ENCODE data around the gene BAD. TPM values are rescaled to one million over a fixed set of nuclear protein-coding genes. Genes with fewer than 3 reads are reported as not detected.

The BAD gene
- total RNA-seq, 4 donors from 2014 or later: 93.9 to 154 (median 139) TPM

GRCh38 chr11:64288353-64288750 lies 3.9 kb upstream of the BAD start:
- no peak for DNase-seq
- Histone ChIP-seq H3K27me3 (peaks cover 40% of the 10 kb centered on the region), H3K4me3 (no peak overlapping the region), H3K9me3 (no peaks in the 10 kb centered on the region), H3K4me1 (peaks cover 13 to 39% (median 34%) of the 10 kb centered on the region in 4 donors), H3K27ac (no peak overlapping the region), H3K36me3 (no peaks in the 10 kb centered on the region)
- no peak for TF ChIP-seq CTCF (IDR thresholded peaks at IDR 0.05)
- no peak for TF ChIP-seq POLR2A (IDR thresholded peaks at IDR 0.05)
- in situ Hi-C loops (cut with MboI; ENCODE audit: low pct_ligation_motif_present in 1 of 4, low pct_unique_long_range_greater_than_20kb in 1 of 4, low sequenced_read_pairs in 3 of 4): no loop called here
- intact Hi-C loops (cut with DNase I; ENCODE audit: low total_unique reads): no loop called here
- WGBS, 2 donors (ENCODE audit: low coverage in 1 of 2): 92% methylated on average over 9 of the region's 9 CpGs; no CpG with 5 or more reads in 1 of the 2 donors

DNA sequence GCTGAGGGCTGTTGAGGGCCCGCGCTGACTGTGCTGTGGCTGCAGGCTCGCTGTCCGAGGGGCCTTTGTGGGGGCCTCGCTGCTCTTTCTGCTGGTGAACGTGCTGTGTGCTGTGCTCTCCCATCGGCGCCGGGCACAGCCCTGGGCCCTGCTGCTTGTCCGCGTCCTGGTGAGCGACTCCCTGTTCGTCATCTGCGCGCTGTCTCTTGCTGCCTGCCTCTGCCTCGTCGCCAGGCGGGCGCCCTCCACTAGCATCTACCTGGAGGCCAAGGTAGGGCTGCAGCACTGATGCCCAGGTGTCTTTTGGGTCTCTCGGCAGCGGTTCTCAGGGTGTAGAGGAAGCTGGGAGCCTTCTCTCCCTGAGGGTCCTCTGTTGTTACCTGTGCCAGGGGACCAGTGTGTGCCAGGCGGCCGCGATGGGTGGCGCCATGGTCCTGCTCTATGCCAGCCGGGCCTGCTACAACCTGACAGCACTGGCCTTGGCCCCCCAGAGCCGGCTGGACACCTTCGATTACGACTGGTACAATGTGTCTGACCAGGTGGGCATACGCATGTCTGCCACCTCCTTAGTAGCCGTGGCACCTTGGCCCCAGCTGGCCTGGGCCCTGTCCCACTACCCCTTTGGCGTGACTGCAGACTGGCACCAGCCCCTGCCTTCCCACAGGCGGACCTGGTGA lies 3.3 kb upstream of the BAD start:
- Histone ChIP-seq H3K9me3 (no peaks in the 10 kb centered on the region), H3K4me3 (no peak overlapping the region), H3K27me3 (peaks cover 35% of the 10 kb centered on the region), H3K36me3 (no peaks in the 10 kb centered on the region), H3K27ac (no peak overlapping the region), H3K4me1 (peaks cover 18 to 45% (median 39%) of the 10 kb centered on the region in 4 donors)
- DNase-seq: no peak
- in situ Hi-C loops (cut with MboI; ENCODE audit: low pct_ligation_motif_present in 1 of 4, low pct_unique_long_range_greater_than_20kb in 1 of 4, low sequenced_read_pairs in 3 of 4): no loop called here
- intact Hi-C loops (cut with DNase I; ENCODE audit: low total_unique reads): no loop called here
- no peak for TF ChIP-seq POLR2A (IDR thresholded peaks at IDR 0.05)
- no peak for TF ChIP-seq POLR2AphosphoS5 (IDR thresholded peaks at IDR 0.05)
- WGBS, 2 donors (ENCODE audit: low coverage in 1 of 2): 98% methylated on average over 33 of the region's 33 CpGs; no CpG with 5 or more reads in 1 of the 2 donors

DNA sequence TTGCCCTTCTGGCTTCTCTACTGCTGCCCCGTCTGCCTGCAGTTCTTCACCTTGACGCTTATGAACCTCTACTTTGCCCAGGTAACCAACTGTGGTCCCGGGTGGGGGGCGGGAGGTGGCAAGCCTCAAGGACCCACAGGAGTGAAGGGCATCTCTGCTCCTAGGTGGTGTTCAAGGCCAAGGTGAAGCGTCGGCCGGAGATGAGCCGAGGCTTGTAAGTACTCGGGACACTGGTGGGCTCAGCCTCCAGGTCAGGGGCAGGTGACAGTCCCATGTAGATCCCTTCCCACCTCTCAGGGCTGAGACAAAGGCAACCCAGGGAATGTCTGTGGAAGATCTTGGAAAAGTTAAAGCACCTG lies 2.3 kb upstream of the BAD start:
- H3K4me3 ChIP-seq: no peak overlapping the region
- intact Hi-C loops (cut with DNase I; ENCODE audit: low total_unique reads) (no loop called here), in situ Hi-C loops (cut with MboI; ENCODE audit: low pct_ligation_motif_present in 1 of 4, low pct_unique_long_range_greater_than_20kb in 1 of 4, low sequenced_read_pairs in 3 of 4) (no loop called here)
- H3K9me3 ChIP-seq: no peaks in the 10 kb centered on the region
- TF ChIP-seq EP300 (IDR thresholded peaks at IDR 0.05; ENCODE audit: low read depth): no peak
- no peak for TF ChIP-seq POLR2A (IDR thresholded peaks at IDR 0.05)
- no peak for DNase-seq
- peaks cover 24% of the 10 kb centered on the region for H3K27me3 ChIP-seq
- 89% methylated on average over 9 of the region's 9 CpGs; no CpG with 5 or more reads in 1 of the 2 donors for WGBS, 2 donors (ENCODE audit: low coverage in 1 of 2)
- H3K27ac ChIP-seq: no peak overlapping the region
- H3K36me3 ChIP-seq: no peaks in the 10 kb centered on the region
- H3K4me1 ChIP-seq: peaks cover 22 to 42% (median 34%) of the 10 kb centered on the region in 4 donors

DNA sequence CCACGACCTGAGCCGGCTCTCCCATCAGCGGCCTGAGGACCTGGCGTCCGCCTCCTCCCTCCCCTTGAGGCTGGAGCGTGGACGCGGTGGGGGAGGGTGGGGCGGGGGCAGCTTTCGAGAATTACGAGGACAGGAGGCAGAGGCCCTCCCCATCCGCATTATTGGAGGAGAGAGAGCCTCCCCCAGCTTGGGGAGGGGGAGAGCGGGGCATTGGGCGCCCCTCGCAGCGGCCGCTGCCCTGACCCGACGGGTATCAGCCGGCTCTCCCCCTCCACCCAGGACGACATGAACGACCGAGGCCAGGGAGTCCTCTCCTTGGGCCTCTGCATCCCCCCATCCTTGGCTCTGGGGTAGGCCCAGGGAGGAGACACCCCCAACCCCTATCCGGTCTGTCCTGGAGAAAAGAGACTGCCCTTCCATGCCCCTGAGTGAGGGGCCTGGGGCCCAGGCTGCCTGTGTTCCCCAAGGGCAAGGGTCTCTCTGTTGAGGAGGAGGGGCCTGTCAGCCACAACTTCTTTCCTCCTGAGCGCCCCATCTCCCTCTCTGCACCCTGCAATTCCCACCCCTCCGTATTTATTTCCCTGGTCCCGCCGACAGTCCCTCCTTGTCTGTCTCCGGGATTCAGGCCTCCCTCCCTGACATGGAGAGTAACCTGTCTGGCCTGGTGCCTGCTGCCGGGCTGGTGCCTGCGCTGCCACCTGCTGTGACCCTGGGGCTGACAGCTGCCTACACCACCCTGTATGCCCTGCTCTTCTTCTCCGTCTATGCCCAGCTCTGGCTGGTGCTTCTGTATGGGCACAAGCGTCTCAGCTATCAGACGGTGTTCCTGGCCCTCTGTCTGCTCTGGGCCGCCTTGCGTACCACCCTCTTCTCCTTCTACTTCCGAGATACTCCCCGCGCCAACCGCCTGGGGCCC lies 1.7 kb upstream of the BAD start:
- H3K27ac ChIP-seq: peak overlapping the region; percentile 95 to 99 (median 97)
- intact Hi-C loops (cut with DNase I; ENCODE audit: low total_unique reads): no loop called here
- H3K4me1 ChIP-seq: peaks cover 22 to 36% (median 28%) of the 10 kb centered on the region in 4 donors
- H3K4me3 ChIP-seq: peak overlapping the region; percentile 72 to 85 (median 78)
- no peaks in the 10 kb centered on the region for H3K9me3 ChIP-seq
- H3K27me3 ChIP-seq: peaks cover 18% of the 10 kb centered on the region
- 23% methylated on average over 38 of the region's 40 CpGs; no CpG with 5 or more reads in 1 of the 2 donors for WGBS, 2 donors (ENCODE audit: low coverage in 1 of 2)
- in situ Hi-C loops (cut with MboI; ENCODE audit: low pct_ligation_motif_present in 1 of 4, low pct_unique_long_range_greater_than_20kb in 1 of 4, low sequenced_read_pairs in 3 of 4): no loop called here
- peak; percentile 49 for DNase-seq
- no peaks in the 10 kb centered on the region for H3K36me3 ChIP-seq
- TF ChIP-seq CTCF (IDR thresholded peaks at IDR 0.05): no peak
- no peak for TF ChIP-seq EP300 (IDR thresholded peaks at IDR 0.05; ENCODE audit: low read depth)
- no peak for TF ChIP-seq POLR2A (IDR thresholded peaks at IDR 0.05)
- TF ChIP-seq POLR2AphosphoS5 (IDR thresholded peaks at IDR 0.05): no peak

Measured in transverse colon (tissue), 4 donors.